Stimulated activated CD8-positive, alpha-beta memory T cell treated with anti-CD3 and anti-CD28 coated beads, Interleukin-7, amount 100 ng/mL, for 48 hours (primary cell): ENCODE data around the gene CDC42SE2.
A peak's percentile ranks its signal among the peaks of the same experiment; 100 is the strongest.
"Not testable (repeated sequence)": the region's sequence is repeated elsewhere in the genome, so short reads cannot be mapped to it uniquely, and the experiment has no call there.

Experiments
- DNase-seq, 2 donors: peaks; one replicate each; pipeline ENCODE4 v3.0.0-alpha.2; 2020; ENCODE audit warnings: low read depth in 1 of 2; ENCODE audit errors: extremely low read depth in 1 of 2

CDC42SE2 gene

DNA sequence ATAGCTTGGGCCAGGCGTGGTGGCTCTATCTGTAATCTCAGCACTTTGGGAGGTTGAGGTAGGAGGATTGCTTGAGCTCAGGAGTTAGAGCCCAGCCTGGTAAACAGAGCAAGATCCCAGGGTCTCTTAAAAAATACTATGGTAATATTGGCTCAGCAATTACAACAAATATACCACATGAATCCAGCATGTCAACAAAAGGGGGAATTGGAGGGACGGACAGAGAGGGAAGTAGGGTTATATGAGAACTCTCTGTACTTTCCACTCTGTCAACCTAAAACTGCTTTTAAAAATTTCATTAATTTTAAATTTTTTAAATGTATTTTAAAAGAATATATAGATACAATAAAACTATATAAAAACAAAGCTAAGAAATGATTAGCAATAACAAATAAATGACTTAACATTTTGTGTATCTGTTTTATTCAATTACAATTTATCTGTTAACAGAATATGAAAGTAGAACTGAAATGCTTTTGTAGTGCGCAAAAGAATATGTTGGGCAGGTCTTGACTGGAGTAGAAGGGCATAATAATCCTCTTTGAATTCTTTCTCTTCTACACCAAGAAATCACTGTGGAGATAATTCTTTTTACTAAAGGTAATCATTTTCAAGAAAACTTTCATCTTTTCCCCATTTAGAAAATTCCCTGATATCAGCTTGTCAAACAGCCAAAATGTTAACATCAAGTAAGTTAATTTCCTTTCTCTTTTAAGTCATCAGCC is 12.9 kb upstream of the CDC42SE2 start:
- DNase-seq, result no peak

DNA sequence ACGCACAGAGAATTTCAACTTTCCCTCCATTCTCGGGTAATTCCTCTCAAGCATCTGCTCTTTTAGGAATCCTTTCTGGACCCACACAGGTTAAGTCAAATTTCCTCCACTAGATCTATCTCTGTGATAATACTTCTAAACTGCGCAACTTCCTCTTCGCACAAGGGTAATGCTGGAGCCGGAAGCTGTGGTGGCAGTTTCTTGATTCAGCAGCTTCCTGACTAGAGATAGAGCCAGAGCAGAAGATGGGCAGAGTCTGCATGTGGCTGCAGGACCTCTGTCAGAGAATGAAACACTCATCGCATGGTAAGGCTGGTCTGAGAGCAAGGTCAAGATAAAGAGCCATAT is 11.1 kb upstream of the CDC42SE2 start:
- DNase-seq, result peak in 1 of 2 donors; percentile 76

DNA sequence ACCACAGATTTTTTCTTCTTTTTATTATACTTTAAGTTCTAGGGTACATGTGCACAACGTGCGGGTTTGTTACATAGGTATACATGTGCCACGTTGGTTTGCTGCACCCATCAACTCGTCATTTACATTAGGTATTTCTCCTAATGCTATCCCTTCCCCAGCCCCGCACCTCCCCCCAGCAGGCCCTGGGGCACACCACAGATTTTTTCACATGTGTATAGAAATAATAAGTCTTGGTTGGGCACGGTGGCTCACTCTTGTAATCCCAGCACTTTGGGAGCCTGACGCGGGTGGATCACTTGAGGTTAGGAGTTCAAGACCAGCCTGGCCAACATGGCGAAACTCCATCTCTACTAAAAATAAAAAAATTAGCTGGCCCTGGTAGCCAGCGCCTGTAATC is 9.8 kb upstream of the CDC42SE2 start:
- not testable (repeated sequence) for DNase-seq

DNA sequence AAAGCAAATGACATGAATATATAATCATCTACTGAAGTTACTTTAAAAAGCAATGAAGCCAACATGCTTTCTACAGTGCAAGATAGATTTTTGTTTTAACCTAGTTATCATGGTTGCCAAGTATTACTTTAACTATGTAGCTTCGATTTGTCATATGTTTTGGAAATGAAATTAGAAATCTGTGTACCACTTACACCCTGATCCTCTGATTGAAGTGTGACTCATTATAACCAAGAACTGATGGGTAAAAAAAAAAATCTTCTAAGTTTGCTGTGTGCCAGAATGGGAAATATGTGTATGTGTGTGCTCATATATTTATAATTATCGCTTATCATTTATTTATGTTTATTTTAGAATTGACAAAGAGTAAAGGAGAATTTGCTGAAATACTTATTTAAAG is 9.1 kb upstream of the CDC42SE2 start:
- no peak for DNase-seq

DNA sequence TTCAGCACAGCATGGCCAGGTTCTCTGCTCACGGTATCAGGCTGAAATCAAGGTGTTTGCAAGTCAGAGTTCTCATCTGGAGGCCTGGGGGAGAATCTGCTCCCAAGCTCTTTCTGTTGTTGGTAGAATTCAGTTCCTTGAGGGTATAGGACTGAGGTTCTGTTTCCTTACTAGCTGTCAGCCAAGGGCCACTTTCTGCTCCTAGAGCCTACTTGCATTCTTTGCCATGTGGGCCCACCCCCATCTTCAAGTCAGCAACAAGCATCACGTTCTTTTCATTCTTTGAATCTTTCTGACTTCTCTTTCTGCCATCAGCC is 7.4 kb upstream of the CDC42SE2 start:
- DNase-seq, result no peak

DNA sequence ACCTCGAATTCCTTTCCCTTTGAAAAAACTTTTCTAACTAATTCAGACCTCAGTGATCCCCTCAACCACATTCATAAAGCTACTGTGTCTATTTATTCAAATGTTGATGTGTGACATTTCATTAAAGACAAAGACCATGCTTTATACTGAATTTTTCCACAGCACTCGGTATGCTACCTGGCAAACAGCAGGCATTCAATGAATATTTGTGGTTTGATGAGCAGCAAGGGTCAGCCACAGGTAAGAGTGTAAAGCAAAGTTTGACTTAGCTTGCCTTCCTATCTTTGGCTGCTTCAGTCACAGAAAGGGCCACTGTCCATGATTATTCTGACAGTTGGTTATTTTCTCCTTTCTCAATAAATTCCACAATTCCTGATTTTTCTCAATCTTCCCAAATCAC is 5.1 kb upstream of the CDC42SE2 start:
- no peak for DNase-seq

DNA sequence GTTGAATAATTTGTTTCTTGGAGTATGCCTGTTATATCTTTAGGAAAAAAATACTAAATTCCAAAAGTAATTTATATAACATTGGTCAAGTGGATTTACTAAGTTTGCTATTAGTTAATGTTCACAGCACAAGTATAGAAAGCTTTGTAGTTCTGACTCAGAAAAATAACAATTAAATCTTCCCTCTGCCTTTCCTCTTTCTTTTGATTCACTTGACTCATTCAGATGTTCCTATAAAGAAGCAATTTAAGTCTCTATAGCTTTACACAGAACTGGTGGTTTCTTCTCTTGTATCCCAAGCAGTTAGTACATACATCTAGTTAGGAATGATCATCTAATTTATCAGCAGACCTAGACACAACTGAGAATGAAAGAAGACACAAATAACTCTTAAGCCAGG is 4.5 kb upstream of the CDC42SE2 start:
- DNase-seq, result no peak

DNA sequence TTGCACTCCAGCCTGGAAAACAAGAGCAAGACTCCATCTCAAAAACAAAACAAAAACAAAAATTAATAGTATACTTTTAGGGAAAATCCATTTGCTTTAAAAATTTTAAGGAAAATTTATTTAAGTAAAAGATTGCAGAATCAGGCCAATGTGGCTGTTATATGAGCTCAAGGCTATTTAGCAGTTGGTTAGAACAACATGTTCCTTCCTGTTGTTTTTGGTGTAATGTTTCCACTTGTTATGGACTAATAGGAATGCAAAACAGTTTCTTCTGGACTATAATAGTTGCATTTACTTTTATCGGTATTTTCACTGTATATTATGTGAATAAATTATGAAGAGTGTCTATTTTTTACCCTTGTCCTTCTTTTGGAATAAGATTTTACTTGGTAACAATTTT is 3.0 kb upstream of the CDC42SE2 start:
- DNase-seq, result no peak

DNA sequence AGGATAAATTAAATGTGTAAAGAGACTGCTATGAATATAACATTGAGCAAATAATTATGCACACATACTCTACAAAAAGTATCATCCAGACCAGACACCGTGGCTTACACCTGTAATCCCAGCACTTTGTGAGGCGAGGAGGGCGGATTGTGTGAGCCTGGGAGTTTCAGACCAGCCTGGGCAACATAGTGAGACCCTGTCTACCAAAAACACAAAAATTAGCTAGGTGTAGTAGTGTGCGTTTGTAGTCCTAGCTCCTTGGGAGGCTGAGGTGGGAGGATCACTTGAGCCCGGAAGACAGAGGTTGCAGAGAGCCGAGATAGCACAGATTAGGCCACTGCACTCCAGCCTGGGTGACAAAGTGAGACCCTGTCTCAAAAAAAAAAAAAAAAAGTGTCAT is 2.4 kb upstream of the CDC42SE2 start:
- no peak for DNase-seq

DNA sequence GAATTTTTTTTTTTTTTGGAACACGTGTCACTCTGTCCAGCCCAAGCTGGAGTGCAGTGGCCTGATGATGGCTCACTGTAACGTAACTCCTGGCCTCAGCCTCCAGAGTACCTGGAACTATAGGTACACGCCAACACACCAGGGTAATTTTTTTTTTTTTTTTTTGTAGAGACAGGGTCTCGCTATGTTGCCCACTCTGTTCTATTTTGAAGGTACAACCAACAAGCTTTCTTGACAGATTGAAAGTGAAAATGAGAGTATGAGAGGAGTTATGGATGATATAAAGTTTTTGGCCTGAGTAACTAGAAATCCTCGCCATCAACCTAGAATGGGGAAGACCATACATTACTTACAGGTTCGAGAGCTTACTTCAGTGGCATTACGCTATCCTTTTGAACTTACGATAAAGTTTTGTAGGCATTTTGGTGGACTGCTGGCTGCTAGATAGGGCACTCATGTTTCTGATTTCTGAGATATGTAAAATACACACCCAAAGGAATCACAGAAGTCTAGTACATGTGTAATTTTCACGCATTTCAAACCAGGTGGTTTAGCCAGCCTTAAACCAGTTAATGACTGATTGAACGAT is 806 bp upstream of the CDC42SE2 start:
- DNase-seq, result no peak

DNA sequence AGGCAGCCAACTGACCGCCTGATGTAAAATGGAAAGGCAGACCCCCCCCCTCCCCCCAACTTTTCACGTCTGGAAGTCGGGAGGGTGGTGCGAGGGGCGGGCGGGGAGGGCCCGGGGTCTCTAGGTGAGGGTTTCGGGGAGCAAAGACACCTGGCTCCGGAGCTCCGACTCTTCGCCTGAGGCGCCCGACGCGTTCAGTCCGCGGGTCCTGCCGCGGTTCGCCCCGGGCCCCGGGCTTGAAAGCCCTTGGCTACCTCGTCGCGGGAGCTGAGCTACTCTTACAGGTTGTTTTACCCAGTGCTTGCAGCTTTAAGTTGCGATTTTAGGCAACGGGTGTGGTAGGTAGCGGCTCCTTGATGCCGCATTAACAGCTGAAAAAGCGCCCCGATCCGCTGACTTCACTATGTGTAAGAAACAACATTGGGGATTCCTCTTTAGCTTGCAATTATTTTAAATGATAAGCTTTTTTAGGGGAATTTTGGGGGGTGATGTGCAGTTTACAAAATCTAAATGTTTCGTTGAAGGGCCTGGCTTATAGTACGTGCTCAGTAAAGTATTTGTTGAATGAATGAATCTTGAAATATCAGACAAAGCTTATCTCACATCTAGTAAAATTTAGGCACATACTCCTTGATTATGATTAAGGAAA is 722 bp downstream of the CDC42SE2 start:
- peak in 1 of 2 donors; percentile 35 for DNase-seq

DNA sequence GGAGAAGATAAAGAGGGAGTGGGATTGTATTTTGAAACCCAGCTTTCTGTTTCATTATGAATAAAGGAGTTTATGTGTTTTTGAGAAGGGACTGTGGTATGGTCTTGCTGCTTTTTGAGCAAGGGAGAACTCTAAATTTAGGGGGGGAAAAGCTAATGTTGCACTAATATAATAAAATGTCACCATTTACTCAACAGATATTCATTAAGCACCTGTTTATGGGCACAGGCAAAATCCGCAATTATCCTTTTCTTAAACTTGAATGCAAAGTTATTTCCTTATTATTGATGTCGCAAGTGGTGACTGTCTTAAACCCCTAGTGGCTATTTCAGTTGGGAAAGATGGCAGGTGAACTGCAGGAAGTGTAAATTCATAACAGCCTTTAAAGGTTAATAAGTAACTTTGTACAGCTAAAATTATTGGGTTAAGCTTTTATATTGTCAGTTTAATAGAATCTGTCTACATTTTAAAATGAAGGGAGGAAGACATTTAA is 1.5 kb downstream of the CDC42SE2 start:
- no peak for DNase-seq

DNA sequence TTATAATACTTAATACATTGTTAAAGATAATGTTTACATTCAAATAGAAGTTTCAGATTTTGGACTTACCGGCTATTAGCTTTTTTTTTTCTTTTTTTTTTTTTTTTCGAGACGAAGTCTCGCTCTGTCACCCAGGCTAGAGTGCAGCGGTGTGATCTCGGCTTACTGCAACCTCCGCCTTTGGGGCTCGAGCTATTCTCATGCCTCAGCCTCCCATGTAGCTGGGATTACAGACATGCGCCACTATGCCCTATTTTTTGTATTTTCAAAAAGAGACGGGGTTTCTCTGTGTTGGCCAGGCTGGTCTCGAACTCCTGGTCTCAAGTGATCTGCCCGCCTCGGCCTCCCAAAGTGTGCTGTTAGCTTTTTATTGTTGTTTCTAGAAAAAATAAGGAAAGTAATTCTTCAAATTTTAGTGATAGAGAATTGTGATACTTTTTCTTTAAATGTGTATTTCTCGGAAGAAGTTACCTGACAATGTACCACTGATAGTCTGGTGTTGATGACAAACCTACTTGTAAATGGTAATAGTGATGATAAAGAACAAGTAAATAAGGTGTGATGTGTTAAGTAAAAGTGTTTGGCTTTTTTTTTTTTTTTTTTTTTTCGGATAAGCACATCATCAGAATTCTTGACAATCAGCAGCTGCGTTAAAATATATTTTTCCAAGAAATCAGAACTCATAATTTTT is 2.7 kb downstream of the CDC42SE2 start:
- no peak for DNase-seq

DNA sequence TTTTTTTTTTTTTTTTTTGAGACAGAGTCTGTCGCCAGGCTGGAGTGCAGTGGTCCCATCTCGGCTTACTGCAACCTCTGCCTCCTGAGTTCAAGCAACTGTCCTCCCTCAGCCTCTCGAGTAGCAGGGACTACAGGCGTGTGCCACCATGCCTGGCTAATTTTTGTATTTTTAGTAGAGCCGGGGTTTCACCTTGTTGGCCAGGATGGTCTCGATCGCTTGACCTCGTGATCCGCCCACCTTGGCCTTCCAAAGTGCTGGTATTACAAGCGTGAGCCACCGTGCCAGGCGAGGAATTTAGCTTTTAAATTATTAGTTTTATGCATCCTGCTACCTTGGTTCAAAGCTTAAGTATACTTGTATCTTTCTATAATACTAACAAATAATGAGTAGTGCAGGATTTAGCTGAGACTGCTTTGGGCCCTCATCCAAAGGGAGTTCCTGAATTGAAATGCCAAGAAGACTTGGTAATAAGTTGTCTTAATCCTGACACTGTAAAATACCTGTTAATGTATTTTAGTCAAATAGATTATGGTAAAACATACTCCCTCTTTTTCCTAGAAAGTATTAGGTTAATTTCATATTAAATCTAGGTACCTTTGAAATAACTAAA is 5.0 kb downstream of the CDC42SE2 start:
- no peak for DNase-seq

DNA sequence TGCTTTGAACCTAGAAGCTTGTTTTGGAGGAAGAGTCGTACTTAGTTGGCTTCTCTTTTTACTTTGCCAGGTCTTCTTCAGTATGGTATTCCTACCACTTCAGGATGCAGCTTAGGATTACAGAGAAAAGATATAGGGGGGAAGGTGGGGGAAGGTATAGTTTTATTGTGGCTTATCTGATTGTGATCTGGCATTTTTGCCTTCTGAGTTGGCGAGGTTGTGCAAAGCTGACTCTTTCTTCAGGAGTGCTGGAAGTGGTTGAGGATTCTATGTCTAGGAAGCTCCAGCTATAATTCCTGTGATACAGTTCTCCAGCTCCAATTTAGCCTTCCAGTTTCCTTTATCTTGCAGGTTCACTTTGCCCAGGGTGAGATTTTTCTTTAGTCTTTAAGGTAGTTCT is 7.0 kb downstream of the CDC42SE2 start:
- no peak for DNase-seq

DNA sequence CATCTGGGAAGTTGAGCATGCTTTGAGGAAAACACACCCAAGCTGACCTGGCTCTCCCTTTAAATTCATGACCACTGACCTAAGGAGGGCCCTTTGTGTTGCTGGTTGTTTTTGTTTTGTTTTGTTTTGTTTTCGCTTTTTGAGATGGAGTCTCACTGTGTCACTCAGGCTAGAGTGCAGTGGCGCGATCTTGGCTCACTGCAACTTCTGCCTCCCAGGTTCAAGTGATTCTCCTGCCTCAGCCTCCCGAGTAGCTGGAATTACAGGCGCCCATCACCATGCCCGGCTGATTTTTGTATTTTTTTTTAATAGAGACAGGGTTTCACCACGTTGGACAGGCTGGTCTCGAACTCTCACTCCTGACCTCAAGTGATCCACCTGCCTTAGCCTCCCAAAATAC is 8.0 kb downstream of the CDC42SE2 start:
- DNase-seq, result not testable (repeated sequence)

DNA sequence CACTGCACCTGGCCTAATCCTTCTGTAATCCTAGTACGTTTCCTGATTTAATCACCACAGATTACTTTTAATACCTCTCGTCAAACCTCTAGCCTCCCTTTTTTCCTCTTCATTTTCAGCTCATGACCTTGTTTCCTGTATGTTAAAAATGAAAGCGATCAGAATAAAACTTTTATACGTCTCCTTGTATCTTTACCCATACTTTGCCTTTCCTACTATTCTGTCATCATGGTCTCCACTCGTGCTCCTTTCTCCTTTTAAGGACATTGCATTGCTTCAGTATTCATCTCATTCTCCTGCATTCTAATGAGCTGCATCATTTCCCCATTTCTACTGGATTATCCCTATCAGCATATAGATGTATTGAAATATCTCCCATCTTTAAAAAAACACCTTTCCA is 8.5 kb downstream of the CDC42SE2 start:
- no peak for DNase-seq

DNA sequence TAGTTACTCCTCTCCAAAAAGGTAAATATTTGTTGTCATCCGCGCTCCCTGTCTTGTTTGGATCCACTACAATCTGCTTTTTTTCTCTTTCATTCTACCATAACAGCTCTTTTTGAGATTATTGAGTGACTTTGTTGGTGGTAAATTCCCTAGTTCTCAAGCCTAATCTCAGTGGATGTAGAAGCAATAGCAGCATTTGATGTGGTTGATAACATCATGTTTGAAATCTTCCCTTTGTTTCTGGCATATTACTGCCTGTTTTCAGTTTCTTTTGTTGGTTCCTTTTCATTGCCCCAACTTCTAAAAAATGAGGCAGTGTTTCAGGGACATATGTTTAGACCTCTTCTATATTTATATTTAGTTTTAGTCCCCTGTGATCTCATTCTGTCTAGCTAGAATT is 8.9 kb downstream of the CDC42SE2 start:
- DNase-seq, result no peak

DNA sequence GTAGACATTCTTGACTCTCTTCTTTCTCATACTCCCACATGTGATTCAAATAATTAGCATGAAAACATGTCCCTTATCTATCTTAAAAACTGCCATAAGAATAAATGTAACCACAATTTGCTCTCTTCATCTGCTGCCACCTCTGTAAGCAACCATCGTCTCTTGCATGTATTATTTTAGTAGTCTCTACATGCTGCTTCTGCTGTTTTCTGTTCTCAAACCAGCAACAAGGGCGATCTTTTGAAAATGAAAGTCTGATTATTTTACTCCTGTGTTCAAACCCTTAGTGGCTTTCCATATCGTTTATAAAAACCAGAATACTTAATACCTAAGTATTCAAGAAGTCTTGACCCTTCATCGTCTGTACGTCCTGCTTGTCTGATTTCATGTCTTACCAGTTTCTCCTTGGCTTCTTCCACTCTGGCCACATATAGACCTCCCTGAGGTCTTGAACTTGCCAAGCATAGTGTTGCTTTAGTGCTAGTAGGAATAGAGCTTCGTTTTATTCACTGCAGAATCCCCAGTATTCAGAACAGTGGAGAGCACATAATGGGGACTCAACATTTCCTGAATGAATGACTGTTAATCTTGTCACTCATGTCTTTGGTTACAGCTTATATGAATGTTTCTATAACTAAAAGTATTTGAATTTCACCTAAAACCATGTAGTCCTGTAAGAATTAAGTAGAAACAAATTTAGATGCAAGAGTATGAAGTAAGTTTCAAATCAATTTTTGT is 10.6 kb downstream of the CDC42SE2 start:
- DNase-seq, result no peak

DNA sequence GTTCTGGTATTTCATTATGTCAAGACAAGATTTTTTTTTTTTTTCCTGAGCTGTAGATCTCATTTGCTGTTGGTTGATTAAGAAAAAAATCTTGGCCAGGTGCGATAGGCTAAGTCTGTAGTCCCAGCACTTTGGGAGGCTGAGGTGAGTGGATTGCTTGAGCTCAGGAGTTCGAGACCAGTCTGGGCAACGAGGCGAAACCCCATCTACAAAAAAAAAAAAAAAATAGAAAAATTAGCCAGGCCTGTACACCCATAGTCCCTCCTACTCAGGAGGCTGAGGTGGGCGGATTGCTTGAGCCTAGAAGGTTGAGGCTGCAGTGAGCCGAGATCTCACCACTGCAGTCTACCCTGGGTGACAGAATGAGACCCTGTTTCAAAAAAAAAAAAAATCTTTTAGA is 12.2 kb downstream of the CDC42SE2 start:
- peak in 1 of 2 donors; percentile 31 for DNase-seq

DNA sequence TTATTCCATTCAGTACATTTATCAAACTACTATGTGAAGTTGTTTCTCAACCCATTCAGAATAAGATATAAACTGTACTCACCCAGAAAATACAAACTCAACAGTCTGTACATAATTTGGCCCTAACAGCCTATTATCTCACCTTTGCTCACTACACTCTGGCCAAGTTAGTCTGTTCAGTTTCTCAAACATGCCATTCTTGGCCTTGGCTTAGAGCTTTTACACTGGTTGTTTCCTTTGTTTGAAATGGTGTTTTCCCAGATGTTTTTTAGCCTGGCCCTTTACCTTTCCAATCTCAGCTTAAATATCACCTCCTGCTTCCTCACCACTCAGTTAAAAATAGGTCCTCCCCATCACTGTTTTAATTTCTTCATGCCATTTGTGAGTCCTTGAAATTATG is 13.6 kb downstream of the CDC42SE2 start:
- no peak for DNase-seq
